WTC11 (cell line): ENCODE data around the gene CDH6. TPM values are rescaled to one million over a fixed set of nuclear protein-coding genes. Genes with fewer than 3 reads are reported as not detected.

Experiments used
- ATAC-seq: fragments of 200-7000 bp; cut with Tn5 transposase; 2 replicates; pipeline ENCODE4 v1.10.0; 2021; ENCODE audit warnings: mild to moderate bottlenecking, moderate library complexity
- CTCF ChIA-PET: fragments of 300-600 bp; sonication (Branson Sonifier 250); formaldehyde crosslinking; loops from one replicate; lab custom pipeline; 2021; ENCODE audit warnings: antibody characterized with exemption; lab: Charles Lee
- POLR2A ChIA-PET: fragments of 350-600 bp; sonication (Branson Sonifier 250); formaldehyde crosslinking; loops from one replicate; lab custom pipeline; 2021; ENCODE audit warnings: antibody characterized with exemption; lab: Charles Lee
- DNase-seq: peaks from one replicate; pipeline ENCODE4 v3.0.0; 2021; ENCODE audit warnings: low spot score
- H3K27ac Mint-ChIP-seq: 2 replicates; pipeline ENCODE4 v1.8.0; 2021; ENCODE audit warnings: mixed read lengths
- H3K27me3 Mint-ChIP-seq: 2 replicates; pipeline ENCODE4 v1.8.0; 2021; ENCODE audit warnings: low read depth, mild to moderate bottlenecking, moderate library complexity, mixed read lengths
- H3K36me3 Mint-ChIP-seq: 2 replicates; pipeline ENCODE4 v1.8.0; 2021; ENCODE audit warnings: mixed read lengths
- H3K4me1 Mint-ChIP-seq: 2 replicates; pipeline ENCODE4 v1.8.0; 2022; ENCODE audit warnings: mixed read lengths
- H3K4me3 Mint-ChIP-seq: 2 replicates; pipeline ENCODE4 v1.8.0; 2021; ENCODE audit warnings: mild to moderate bottlenecking, moderate library complexity, mixed read lengths
- H3K9me3 Mint-ChIP-seq: 2 replicates; pipeline ENCODE4 v1.8.0; 2021; ENCODE audit warnings: mixed read lengths
- ATF1 ChIP-seq: sonication (generic); formaldehyde crosslinking; IDR thresholded peaks from 2 replicates; pipeline ENCODE4 v1.8.1; 2023; ENCODE audit warnings: mild to moderate bottlenecking, moderate library complexity, missing genetic modification reagents
- FOXJ3 ChIP-seq: sonication (generic); formaldehyde crosslinking; IDR thresholded peaks from 2 replicates; pipeline ENCODE4 v1.9.0; 2021; ENCODE audit warnings: missing genetic modification reagents, mild to moderate bottlenecking, borderline replicate concordance
- FOXK1 ChIP-seq: sonication (generic); formaldehyde crosslinking; IDR thresholded peaks from 2 replicates; pipeline ENCODE4 v1.8.0; 2022; ENCODE audit warnings: mild to moderate bottlenecking, moderate library complexity, missing genetic modification reagents
- GABPB1 ChIP-seq: sonication (generic); formaldehyde crosslinking; IDR thresholded peaks from 2 replicates; pipeline ENCODE4 v1.8.1; 2023; ENCODE audit warnings: mild to moderate bottlenecking, missing genetic modification reagents
- NR1H2 ChIP-seq: sonication (generic); formaldehyde crosslinking; IDR thresholded peaks from 2 replicates; pipeline ENCODE4 v1.9.0; 2021; ENCODE audit warnings: mild to moderate bottlenecking, moderate library complexity, missing genetic modification reagents
- NR3C1 ChIP-seq: sonication (generic); formaldehyde crosslinking; conservative IDR thresholded peaks from 2 replicates; pipeline ENCODE4 v1.8.1; 2023; ENCODE audit warnings: low read depth, mild to moderate bottlenecking, missing genetic modification reagents
- OVOL2 ChIP-seq: fragments of 250-450 bp; sonication (Bioruptor Pico); IDR thresholded peaks from 2 replicates; pipeline ENCODE4 v1.9.0; 2021; ENCODE audit warnings: mild to moderate bottlenecking, borderline replicate concordance
- SMAD3 ChIP-seq: sonication (generic); formaldehyde crosslinking; IDR thresholded peaks from 2 replicates; pipeline ENCODE4 v1.8.0; 2022; ENCODE audit warnings: missing genetic modification reagents, mild to moderate bottlenecking, borderline replicate concordance
- TCF7 ChIP-seq: sonication (generic); formaldehyde crosslinking; IDR thresholded peaks from 2 replicates; pipeline ENCODE4 v1.8.0; 2022; ENCODE audit warnings: mild to moderate bottlenecking, low read depth, missing genetic modification reagents, moderate library complexity
- ZBTB21 ChIP-seq: sonication (generic); formaldehyde crosslinking; IDR thresholded peaks from 2 replicates; pipeline ENCODE4 v1.8.1; 2023; ENCODE audit warnings: mild to moderate bottlenecking, missing genetic modification reagents, borderline replicate concordance
- ZNF416 ChIP-seq: fragments of 250-450 bp; sonication (Bioruptor Pico); IDR thresholded peaks from 2 replicates; pipeline ENCODE4 v1.9.0; 2021; ENCODE audit warnings: mild to moderate bottlenecking, inconsistent platforms
- ZNF671 ChIP-seq: fragments of 250-450 bp; sonication (Bioruptor Pico); IDR thresholded peaks from 2 replicates; pipeline ENCODE4 v1.8.0; 2021; ENCODE audit warnings: mild to moderate bottlenecking
- total RNA-seq: library from RNA; stranded (reverse); gene quantifications from 3 replicates; pipeline ENCODE4 v1.2.3, GENCODE V29; 2021
- TF ChIP-seq, protein P1 (sequence below): sonication (generic); formaldehyde crosslinking; IDR thresholded peaks from 2 replicates; pipeline ENCODE4 v1.8.1; 2022; ENCODE audit warnings: low read depth, mild to moderate bottlenecking, moderate library complexity, missing genetic modification reagents, borderline replicate concordance
- TF ChIP-seq, protein P2 (sequence below): sonication (generic); formaldehyde crosslinking; IDR thresholded peaks from 2 replicates; pipeline ENCODE4 v1.8.1; 2023; ENCODE audit warnings: mild to moderate bottlenecking, moderate library complexity, missing genetic modification reagents
- TF ChIP-seq, protein P3 (sequence below): sonication (generic); formaldehyde crosslinking; IDR thresholded peaks from 2 replicates; pipeline ENCODE4 v1.8.0; 2022; ENCODE audit warnings: mild to moderate bottlenecking, missing genetic modification reagents
- TF ChIP-seq, protein P4 (sequence below): sonication (generic); formaldehyde crosslinking; IDR thresholded peaks from 2 replicates; pipeline ENCODE4 v1.8.1; 2022; ENCODE audit warnings: mild to moderate bottlenecking, moderate library complexity, missing genetic modification reagents
- TF ChIP-seq, protein P5 (sequence below): sonication (generic); formaldehyde crosslinking; IDR thresholded peaks from 2 replicates; pipeline ENCODE4 v1.8.0; 2023; ENCODE audit warnings: missing genetic modification reagents
- TF ChIP-seq, protein P6 (sequence below): sonication (generic); formaldehyde crosslinking; IDR thresholded peaks from 2 replicates; pipeline ENCODE4 v1.8.1; 2023; ENCODE audit warnings: mild to moderate bottlenecking, missing genetic modification reagents, moderate library complexity
- TF ChIP-seq, protein P7 (sequence below): sonication (generic); formaldehyde crosslinking; IDR thresholded peaks from 2 replicates; pipeline ENCODE4 v1.8.0; 2022; ENCODE audit warnings: mild to moderate bottlenecking, missing genetic modification reagents
- TF ChIP-seq, protein P8 (sequence below): sonication (generic); formaldehyde crosslinking; IDR thresholded peaks from 2 replicates; pipeline ENCODE4 v1.8.1; 2023; ENCODE audit warnings: mild to moderate bottlenecking, missing genetic modification reagents

Gene CDH6
- total RNA-seq, 1 experiment from 2014 or later = 2.6 TPM

DNA sequence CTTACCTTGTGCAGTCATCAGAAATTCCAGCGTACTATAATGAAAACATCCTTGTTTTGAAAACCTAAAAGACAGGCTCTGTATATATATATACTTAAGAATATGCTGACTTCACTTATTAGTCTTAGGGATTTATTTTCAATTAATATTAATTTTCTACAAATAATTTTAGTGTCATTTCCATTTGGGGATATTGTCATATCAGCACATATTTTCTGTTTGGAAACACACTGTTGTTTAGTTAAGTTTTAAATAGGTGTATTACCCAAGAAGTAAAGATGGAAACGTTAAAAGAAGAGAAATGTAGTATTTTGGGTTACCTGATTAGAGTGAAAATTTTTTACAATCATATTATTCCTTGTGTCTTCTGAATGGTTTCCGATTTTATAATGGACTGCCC is 131.4 kb downstream of the CDH6 start:
- Mint-ChIP-seq H3K4me3 (no peak overlapping the region), H3K36me3 (no peaks in the 10 kb centered on the region)
- no peak for TF ChIP-seq ZBTB21 (CRISPR knock-in tag)
- TF ChIP-seq, protein P1, sequence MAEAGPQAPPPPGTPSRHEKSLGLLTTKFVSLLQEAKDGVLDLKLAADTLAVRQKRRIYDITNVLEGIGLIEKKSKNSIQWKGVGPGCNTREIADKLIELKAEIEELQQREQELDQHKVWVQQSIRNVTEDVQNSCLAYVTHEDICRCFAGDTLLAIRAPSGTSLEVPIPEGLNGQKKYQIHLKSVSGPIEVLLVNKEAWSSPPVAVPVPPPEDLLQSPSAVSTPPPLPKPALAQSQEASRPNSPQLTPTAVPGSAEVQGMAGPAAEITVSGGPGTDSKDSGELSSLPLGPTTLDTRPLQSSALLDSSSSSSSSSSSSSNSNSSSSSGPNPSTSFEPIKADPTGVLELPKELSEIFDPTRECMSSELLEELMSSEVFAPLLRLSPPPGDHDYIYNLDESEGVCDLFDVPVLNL (CRISPR knock-in tag) = no peak
- TF ChIP-seq NR1H2 = no peak
- TF ChIP-seq FOXK1 (CRISPR knock-in tag) = no peak
- TF ChIP-seq, all 79 proteins: peak for 0
- ChIA-PET CTCF (no interaction called here), POLR2A (no interaction called here)
- H3K27me3 Mint-ChIP-seq = no peaks in the 10 kb centered on the region
- DNase-seq = no peak
- no peak for ATAC-seq
- H3K4me1 Mint-ChIP-seq = no peaks in the 10 kb centered on the region; the same call in 1 of the 2 replicates
- H3K27ac Mint-ChIP-seq = no peak overlapping the region
- H3K9me3 Mint-ChIP-seq = no peaks in the 10 kb centered on the region

DNA sequence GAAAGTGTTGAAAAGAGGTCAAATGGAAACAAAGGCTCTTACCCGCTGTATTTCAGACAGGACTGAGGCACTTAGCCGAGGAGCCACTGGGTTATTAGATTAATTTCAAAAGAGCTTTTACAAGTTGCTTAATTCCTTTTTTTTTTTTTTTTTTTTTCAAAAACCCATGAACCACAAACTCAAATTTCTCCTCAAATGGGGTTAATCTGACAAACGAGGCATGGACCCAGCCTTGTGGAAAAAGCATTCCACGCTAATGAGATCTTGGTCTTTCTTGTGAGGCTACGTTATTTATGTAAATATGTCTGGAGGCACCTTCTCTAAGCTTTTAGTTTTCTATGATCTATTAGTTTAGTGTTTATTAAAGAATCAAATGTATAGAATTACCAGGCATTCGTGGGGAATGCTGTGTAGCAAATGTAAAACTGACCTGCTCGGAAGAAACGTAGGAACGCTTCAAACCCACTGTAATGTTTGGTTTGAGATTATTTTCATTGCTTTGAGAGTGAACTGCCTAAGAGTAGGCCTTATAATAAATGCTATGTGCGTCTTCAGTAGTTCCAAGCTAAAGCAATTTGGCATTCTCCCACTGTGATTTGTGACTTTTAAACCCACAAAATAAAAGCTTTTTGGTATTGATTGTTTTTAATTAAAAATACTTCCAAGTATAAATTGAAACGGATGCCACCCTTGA is 134.7 kb downstream of the CDH6 start:
- ChIA-PET CTCF (no interaction called here), POLR2A (no interaction called here)
- Mint-ChIP-seq H3K9me3 (no peaks in the 10 kb centered on the region), H3K4me3 (no peak overlapping the region), H3K4me1 (no peaks in the 10 kb centered on the region), H3K27me3 (no peaks in the 10 kb centered on the region), H3K36me3 (no peaks in the 10 kb centered on the region), H3K27ac (no peak overlapping the region)
- DNase-seq = no peak
- TF ChIP-seq FOXJ3 (CRISPR knock-in tag) = no peak
- no peak for TF ChIP-seq NR3C1 (CRISPR knock-in tag)
- TF ChIP-seq SMAD3 (CRISPR knock-in tag) = no peak
- TF ChIP-seq, protein P2, sequence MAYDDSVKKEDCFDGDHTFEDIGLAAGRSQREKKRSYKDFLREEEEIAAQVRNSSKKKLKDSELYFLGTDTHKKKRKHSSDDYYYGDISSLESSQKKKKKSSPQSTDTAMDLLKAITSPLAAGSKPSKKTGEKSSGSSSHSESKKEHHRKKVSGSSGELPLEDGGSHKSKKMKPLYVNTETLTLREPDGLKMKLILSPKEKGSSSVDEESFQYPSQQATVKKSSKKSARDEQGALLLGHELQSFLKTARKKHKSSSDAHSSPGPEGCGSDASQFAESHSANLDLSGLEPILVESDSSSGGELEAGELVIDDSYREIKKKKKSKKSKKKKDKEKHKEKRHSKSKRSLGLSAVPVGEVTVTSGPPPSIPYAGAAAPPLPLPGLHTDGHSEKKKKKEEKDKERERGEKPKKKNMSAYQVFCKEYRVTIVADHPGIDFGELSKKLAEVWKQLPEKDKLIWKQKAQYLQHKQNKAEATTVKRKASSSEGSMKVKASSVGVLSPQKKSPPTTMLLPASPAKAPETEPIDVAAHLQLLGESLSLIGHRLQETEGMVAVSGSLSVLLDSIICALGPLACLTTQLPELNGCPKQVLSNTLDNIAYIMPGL = no peak
- TF ChIP-seq ZBTB21 (CRISPR knock-in tag) = no peak
- TF ChIP-seq, protein P3, sequence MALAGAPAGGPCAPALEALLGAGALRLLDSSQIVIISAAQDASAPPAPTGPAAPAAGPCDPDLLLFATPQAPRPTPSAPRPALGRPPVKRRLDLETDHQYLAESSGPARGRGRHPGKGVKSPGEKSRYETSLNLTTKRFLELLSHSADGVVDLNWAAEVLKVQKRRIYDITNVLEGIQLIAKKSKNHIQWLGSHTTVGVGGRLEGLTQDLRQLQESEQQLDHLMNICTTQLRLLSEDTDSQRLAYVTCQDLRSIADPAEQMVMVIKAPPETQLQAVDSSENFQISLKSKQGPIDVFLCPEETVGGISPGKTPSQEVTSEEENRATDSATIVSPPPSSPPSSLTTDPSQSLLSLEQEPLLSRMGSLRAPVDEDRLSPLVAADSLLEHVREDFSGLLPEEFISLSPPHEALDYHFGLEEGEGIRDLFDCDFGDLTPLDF = no peak
- TF ChIP-seq, protein P4, sequence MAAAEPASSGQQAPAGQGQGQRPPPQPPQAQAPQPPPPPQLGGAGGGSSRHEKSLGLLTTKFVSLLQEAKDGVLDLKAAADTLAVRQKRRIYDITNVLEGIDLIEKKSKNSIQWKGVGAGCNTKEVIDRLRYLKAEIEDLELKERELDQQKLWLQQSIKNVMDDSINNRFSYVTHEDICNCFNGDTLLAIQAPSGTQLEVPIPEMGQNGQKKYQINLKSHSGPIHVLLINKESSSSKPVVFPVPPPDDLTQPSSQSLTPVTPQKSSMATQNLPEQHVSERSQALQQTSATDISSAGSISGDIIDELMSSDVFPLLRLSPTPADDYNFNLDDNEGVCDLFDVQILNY (CRISPR knock-in tag) = no peak
- ATAC-seq = no peak

DNA sequence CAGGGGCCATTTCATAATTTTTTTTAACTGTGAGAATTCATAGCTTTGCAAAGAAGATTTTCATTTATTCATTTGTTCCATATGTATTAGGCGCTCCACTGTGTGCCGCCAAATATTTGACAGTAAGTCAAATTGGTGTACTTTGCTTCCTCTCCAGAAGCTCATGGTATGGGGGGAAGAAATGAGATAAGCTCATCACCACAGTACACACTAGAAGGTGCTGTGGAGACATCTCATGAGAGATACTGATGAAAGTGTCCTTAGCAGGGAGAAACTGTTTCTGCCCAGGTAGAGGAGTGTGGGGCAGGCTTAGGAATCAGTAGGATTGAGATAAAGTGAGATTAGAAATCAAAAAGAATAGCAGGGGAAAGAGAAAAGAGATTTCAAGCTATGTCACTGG is 136.2 kb downstream of the CDH6 start:
- H3K4me1 Mint-ChIP-seq = no peaks in the 10 kb centered on the region
- H3K27ac Mint-ChIP-seq = no peak overlapping the region
- POLR2A ChIA-PET = no interaction called here
- no peak for DNase-seq
- no peak for ATAC-seq
- H3K4me3 Mint-ChIP-seq = no peak overlapping the region
- CTCF ChIA-PET = interaction anchor here (1.0 kb wide), 2 partner anchors 69 to 124 kb away, joined by 3 to 4 read pairs; no protein-coding TSS in a partner anchor
- no peaks in the 10 kb centered on the region for H3K27me3 Mint-ChIP-seq
- no peaks in the 10 kb centered on the region for H3K9me3 Mint-ChIP-seq
- H3K36me3 Mint-ChIP-seq = no peaks in the 10 kb centered on the region
- TF ChIP-seq OVOL2 (CRISPR knock-in tag) (no peak), ZNF416 (no peak), ATF1 (CRISPR knock-in tag) (no peak), TCF7 (CRISPR knock-in tag) (no peak), GABPB1 (CRISPR knock-in tag) (no peak), ZNF671 (no peak)
- TF ChIP-seq, protein P5, sequence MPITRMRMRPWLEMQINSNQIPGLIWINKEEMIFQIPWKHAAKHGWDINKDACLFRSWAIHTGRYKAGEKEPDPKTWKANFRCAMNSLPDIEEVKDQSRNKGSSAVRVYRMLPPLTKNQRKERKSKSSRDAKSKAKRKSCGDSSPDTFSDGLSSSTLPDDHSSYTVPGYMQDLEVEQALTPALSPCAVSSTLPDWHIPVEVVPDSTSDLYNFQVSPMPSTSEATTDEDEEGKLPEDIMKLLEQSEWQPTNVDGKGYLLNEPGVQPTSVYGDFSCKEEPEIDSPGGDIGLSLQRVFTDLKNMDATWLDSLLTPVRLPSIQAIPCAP (CRISPR knock-in tag) = no peak
- TF ChIP-seq, protein P6, sequence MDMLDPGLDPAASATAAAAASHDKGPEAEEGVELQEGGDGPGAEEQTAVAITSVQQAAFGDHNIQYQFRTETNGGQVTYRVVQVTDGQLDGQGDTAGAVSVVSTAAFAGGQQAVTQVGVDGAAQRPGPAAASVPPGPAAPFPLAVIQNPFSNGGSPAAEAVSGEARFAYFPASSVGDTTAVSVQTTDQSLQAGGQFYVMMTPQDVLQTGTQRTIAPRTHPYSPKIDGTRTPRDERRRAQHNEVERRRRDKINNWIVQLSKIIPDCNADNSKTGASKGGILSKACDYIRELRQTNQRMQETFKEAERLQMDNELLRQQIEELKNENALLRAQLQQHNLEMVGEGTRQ (CRISPR knock-in tag) = no peak
- TF ChIP-seq, protein P1 (CRISPR knock-in tag) = no peak
- TF ChIP-seq, protein P7, sequence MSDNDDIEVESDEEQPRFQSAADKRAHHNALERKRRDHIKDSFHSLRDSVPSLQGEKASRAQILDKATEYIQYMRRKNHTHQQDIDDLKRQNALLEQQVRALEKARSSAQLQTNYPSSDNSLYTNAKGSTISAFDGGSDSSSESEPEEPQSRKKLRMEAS (CRISPR knock-in tag) = no peak
- TF ChIP-seq, protein P8, sequence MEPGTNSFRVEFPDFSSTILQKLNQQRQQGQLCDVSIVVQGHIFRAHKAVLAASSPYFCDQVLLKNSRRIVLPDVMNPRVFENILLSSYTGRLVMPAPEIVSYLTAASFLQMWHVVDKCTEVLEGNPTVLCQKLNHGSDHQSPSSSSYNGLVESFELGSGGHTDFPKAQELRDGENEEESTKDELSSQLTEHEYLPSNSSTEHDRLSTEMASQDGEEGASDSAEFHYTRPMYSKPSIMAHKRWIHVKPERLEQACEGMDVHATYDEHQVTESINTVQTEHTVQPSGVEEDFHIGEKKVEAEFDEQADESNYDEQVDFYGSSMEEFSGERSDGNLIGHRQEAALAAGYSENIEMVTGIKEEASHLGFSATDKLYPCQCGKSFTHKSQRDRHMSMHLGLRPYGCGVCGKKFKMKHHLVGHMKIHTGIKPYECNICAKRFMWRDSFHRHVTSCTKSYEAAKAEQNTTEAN (CRISPR knock-in tag) = no peak
